Aorta (tissue), 5 donors: ENCODE data around the gene ALMS1. TPM values are rescaled to one million over a fixed set of nuclear protein-coding genes. Genes with fewer than 3 reads are reported as not detected.
A peak's percentile ranks its signal among the peaks of the same experiment; 100 is the strongest.
"Not testable (repeated sequence)": the region's sequence is repeated elsewhere in the genome, so short reads cannot be mapped to it uniquely, and the experiment has no call there.

Experiments used
- ATAC-seq: fragments of 200-7000 bp; cut with Tn5 transposase; one replicate; pipeline ENCODE4 v1.9.1; 2022; ENCODE audit warnings: moderate library complexity; ENCODE audit not compliant: low FRiP score
- DNase-seq, 2 donors: peaks; one replicate each; pipeline ENCODE4 v3.0.0-alpha.2; 2020
- H3K27ac ChIP-seq, 2 donors: one replicate each; pipeline ENCODE4 v1.5.1; 2013; ENCODE audit warnings: low read length in 2 of 2, mild to moderate bottlenecking in 2 of 2, moderate library complexity in 2 of 2, control low read depth in 1 of 2, inconsistent platforms in 1 of 2, low read depth in 1 of 2
- H3K27me3 ChIP-seq, 2 donors: one replicate each; pipeline ENCODE4 v1.6.1; 2013; ENCODE audit warnings: control low read depth in 1 of 2, low read length in 1 of 2, mild to moderate bottlenecking in 1 of 2, moderate library complexity in 1 of 2; ENCODE audit not compliant: insufficient read depth in 2 of 2, control insufficient read depth in 1 of 2
- H3K36me3 ChIP-seq, 2 donors: one replicate each; pipeline ENCODE4 v1.6.1; 2013; ENCODE audit warnings: control low read depth in 1 of 2, low read length in 1 of 2, mild to moderate bottlenecking in 1 of 2; ENCODE audit not compliant: insufficient read depth in 2 of 2, control insufficient read depth in 1 of 2
- H3K4me1 ChIP-seq, 2 donors: one replicate each; pipeline ENCODE4 v1.6.1; 2013; ENCODE audit warnings: low read length in 2 of 2, control low read depth in 1 of 2, mild to moderate bottlenecking in 1 of 2, moderate library complexity in 1 of 2; ENCODE audit not compliant: insufficient read depth in 2 of 2, control insufficient read depth in 1 of 2
- H3K4me3 ChIP-seq, 2 donors: one replicate each; pipeline ENCODE4 v1.5.1; 2013; ENCODE audit warnings: low read length in 2 of 2, control low read depth in 1 of 2, mild to moderate bottlenecking in 1 of 2
- H3K9me3 ChIP-seq: one replicate; pipeline ENCODE4 v1.6.1; 2013; ENCODE audit warnings: mild to moderate bottlenecking, low read length; ENCODE audit not compliant: control insufficient read depth
- WGBS, 2 donors: extraction: QIAGEN DNeasy Blood & Tissue Kit; methylation state at CpG; one replicate each; pipeline ENCODE4 v1.1.7; 2013; 5-methylcytosine and 5-hydroxymethylcytosine counted together
- intact Hi-C, 2 donors: fragments of 100-400 bp; cut with DNase I; formaldehyde crosslinking; loops; one replicate each; pipeline versions ENCODE4 v1.14.2 to v1.15.0; 2022
- polyA plus RNA-seq, 2 donors: library from polyadenylated mRNA; stranded (reverse); fragments of 200-250 nt; gene quantifications; one replicate each; pipeline ENCODE4 v1.2.3, GENCODE V29; 2013
- total RNA-seq, 2 donors: library from RNA; stranded (reverse); fragmentation: NEBNext Ultra II Directional; extraction: Animal tissue kit (Norgen Biotek cat#: 25700); gene quantifications; one replicate each; pipeline ENCODE4 v1.2.1, GENCODE V29; 2021
- donor health status: healthy with polysubstance abuse.
- donor health status: Bipolar disorder and iron deficiency.
- donor health status: DM: no; HTN: no; CAD: no.
- donor health status: DM: no; HTN: no; CAD: no.
- donor health status: DM: yes; HTN: yes; CAD: no.

ALMS1 gene
- total and polyA plus RNA-seq, 4 donors: 8.3 to 26.4 (median 19.9) TPM

- H3K4me1 ChIP-seq, H3K9me3 ChIP-seq, H3K27ac ChIP-seq, DNase-seq, H3K27me3 ChIP-seq, H3K4me3 ChIP-seq, intact Hi-C loops, ATAC-seq, H3K36me3 ChIP-seq: not testable (repeated sequence)
- 61 to 79% methylated on average over 6 to 9 of the region's 9 CpGs for WGBS, 2 donors
Observed at GRCh38 chr2:73624625-73625024, 239.0 kb downstream of the ALMS1 start.

- H3K4me1 ChIP-seq, DNase-seq, ATAC-seq, H3K36me3 ChIP-seq, intact Hi-C loops, H3K27ac ChIP-seq, H3K27me3 ChIP-seq, H3K9me3 ChIP-seq, H3K4me3 ChIP-seq: not testable (repeated sequence)
- WGBS, 2 donors: 46 to 57% methylated on average over 3 to 5 of the region's 5 CpGs
Observed at GRCh38 chr2:73626237-73626636, 240.6 kb downstream of the ALMS1 start.

- H3K36me3 ChIP-seq, H3K27ac ChIP-seq, intact Hi-C loops, H3K4me3 ChIP-seq, DNase-seq, H3K4me1 ChIP-seq, ATAC-seq, H3K9me3 ChIP-seq, H3K27me3 ChIP-seq: not testable (repeated sequence)
- 81 to 83% methylated on average over 2 of the region's 2 CpGs for WGBS, 2 donors
Observed at GRCh38 chr2:73628493-73628892, 242.9 kb downstream of the ALMS1 start.

- peak; percentile 44 for ATAC-seq
- H3K4me3 ChIP-seq, H3K27me3 ChIP-seq, H3K27ac ChIP-seq, intact Hi-C loops, H3K4me1 ChIP-seq, H3K36me3 ChIP-seq, H3K9me3 ChIP-seq, DNase-seq: not testable (repeated sequence)
- WGBS, 2 donors: 67 to 72% methylated on average over 2 of the region's 2 CpGs
Observed at GRCh38 chr2:73630662-73631266, 245.1 kb downstream of the ALMS1 start.

- H3K36me3 ChIP-seq, H3K27me3 ChIP-seq, H3K4me3 ChIP-seq, ATAC-seq, H3K4me1 ChIP-seq, H3K9me3 ChIP-seq, intact Hi-C loops, DNase-seq, H3K27ac ChIP-seq: not testable (repeated sequence)
Observed at GRCh38 chr2:73636977-73637376, 251.3 kb downstream of the ALMS1 start.

- ATAC-seq (no peak), DNase-seq (no peak)
- Histone ChIP-seq H3K36me3 (peaks cover 0 to 2% of the 10 kb centered on the region in 2 donors), H3K9me3 (no peaks in the 10 kb centered on the region), H3K27ac (no peak overlapping the region), H3K4me3 (no peak overlapping the region), H3K4me1 (no peaks in the 10 kb centered on the region), H3K27me3 (no peaks in the 10 kb centered on the region)
- 97 to 100% methylated on average over 1 of the region's 1 CpG for WGBS, 2 donors
- intact Hi-C loops: no loop called here
Observed at GRCh38 chr2:73638429-73638828, 252.8 kb downstream of the ALMS1 start.

- no peak for DNase-seq
- no peaks in the 10 kb centered on the region for H3K9me3 ChIP-seq
- H3K4me3 ChIP-seq: no peak overlapping the region
- H3K4me1 ChIP-seq: no peaks in the 10 kb centered on the region
- H3K36me3 ChIP-seq: no peaks in the 10 kb centered on the region
- no peak overlapping the region for H3K27ac ChIP-seq
- no peaks in the 10 kb centered on the region for H3K27me3 ChIP-seq
- 44 to 50% methylated on average over 1 of the region's 1 CpG for WGBS, 2 donors
- intact Hi-C loops: no loop called here
- no peak for ATAC-seq
Observed at GRCh38 chr2:73640511-73640911, 254.9 kb downstream of the ALMS1 start.

GRCh38 chr2:73640946-73641766 is 255.5 kb downstream of the ALMS1 start:
- DNase-seq (no peak), ATAC-seq (no peak)
- Histone ChIP-seq H3K4me1 (no peaks in the 10 kb centered on the region), H3K9me3 (no peaks in the 10 kb centered on the region), H3K4me3 (no peak overlapping the region), H3K27me3 (no peaks in the 10 kb centered on the region), H3K36me3 (no peaks in the 10 kb centered on the region), H3K27ac (no peak overlapping the region)
- intact Hi-C loops: no loop called here
- WGBS, 2 donors: 88 to 89% methylated on average over 19 of the region's 19 CpGs

- no peak overlapping the region for H3K27ac ChIP-seq
- DNase-seq (no peak), ATAC-seq (no peak)
- H3K9me3 ChIP-seq: no peaks in the 10 kb centered on the region
- H3K27me3 ChIP-seq: no peaks in the 10 kb centered on the region
- H3K36me3 ChIP-seq: no peaks in the 10 kb centered on the region
- intact Hi-C loops: no loop called here
- 88 to 92% methylated on average over 3 of the region's 3 CpGs for WGBS, 2 donors
- H3K4me3 ChIP-seq: no peak overlapping the region
- H3K4me1 ChIP-seq: no peaks in the 10 kb centered on the region
Observed at GRCh38 chr2:73641767-73642062, 256.1 kb downstream of the ALMS1 start.
